NCI-H524 treated with DMSO at 0.1 percent for 48 hours (cell line): Measurements from ENCODE around the gene KIAA0513.

Experiments
- DNase-seq: peaks from one replicate; lab custom pipeline; 2025; lab: John Stamatoyannopoulos, UW

KIAA0513 gene

GRCh38 chr16:85005285-85006069 lies 22.1 kb upstream of the KIAA0513 start:
- no peak for DNase-seq

GRCh38 chr16:85006639-85007038 lies 21.0 kb upstream of the KIAA0513 start:
- DNase-seq, result no peak

GRCh38 chr16:85007496-85008214 lies 19.9 kb upstream of the KIAA0513 start:
- no peak for DNase-seq

- no peak for DNase-seq
These were observed 19.3 kb upstream of the KIAA0513 start for GRCh38 chr16:85008271-85008670.

GRCh38 chr16:85010446-85010930 lies 17.1 kb upstream of the KIAA0513 start:
- no peak for DNase-seq

- DNase-seq, result peak; percentile 16
These were observed 16.4 kb upstream of the KIAA0513 start, which contains the start of gene ZDHHC7 for GRCh38 chr16:85010931-85011845. TSS of gene ZDHHC7 (minus strand) at chr16:85011535. CDS start at chr16:84990618, 20,917 bp downstream.

GRCh38 chr16:85011846-85012284 lies 15.7 kb upstream of the KIAA0513 start:
- DNase-seq, result no peak

GRCh38 chr16:85014311-85014710 lies 13.3 kb upstream of the KIAA0513 start:
- DNase-seq, result no peak

- DNase-seq, result no peak
These were observed 12.0 kb upstream of the KIAA0513 start for GRCh38 chr16:85015481-85016187.

- DNase-seq, result no peak
These were observed 10.4 kb upstream of the KIAA0513 start for GRCh38 chr16:85017151-85017550.

GRCh38 chr16:85017633-85018032 lies 10.0 kb upstream of the KIAA0513 start:
- no peak for DNase-seq

- no peak for DNase-seq
These were observed 8.9 kb upstream of the KIAA0513 start for GRCh38 chr16:85018529-85019236.

GRCh38 chr16:85019659-85020245 lies 7.8 kb upstream of the KIAA0513 start:
- no peak for DNase-seq

GRCh38 chr16:85025781-85026653 lies 1.6 kb upstream of the KIAA0513 start:
- DNase-seq, result no peak

GRCh38 chr16:85026703-85027102 lies 892 bp upstream of the KIAA0513 start:
- DNase-seq, result no peak

- peak; percentile 2 for DNase-seq
These were observed 526 bp downstream of the KIAA0513 start for GRCh38 chr16:85027958-85028684.

- DNase-seq, result no peak
These were observed 1.3 kb downstream of the KIAA0513 start for GRCh38 chr16:85028685-85029407.

- DNase-seq, result no peak
These were observed 1.8 kb downstream of the KIAA0513 start for GRCh38 chr16:85029408-85029784.
